Measurements from ENCODE around the gene NAPG. TPM values are rescaled to one million over a fixed set of nuclear protein-coding genes. Genes with fewer than 3 reads are reported as not detected.

NAPG gene
- total RNA-seq, 1 donor from 2014 or later, result 31.1 TPM

GRCh38 chr18:10559553-10560451 lies 34.0 kb downstream of the NAPG start:
- no peak for DNase-seq (ENCODE audit: low spot score in 2 of 2)
- peaks cover 0 to 2% of the 10 kb centered on the region in 2 donors for H3K4me1 ChIP-seq
- intact Hi-C loops (cut with DNase I), result loop anchor here (5.0 to 10.0 kb wide), 2 partner anchors 595 to 992 kb away; no protein-coding TSS in a partner anchor
- H3K4me3 ChIP-seq, result peak overlapping the region; percentile 34 to 49
- no peak for TF ChIP-seq CTCF (IDR thresholded peaks at IDR 0.05)
- H3K9me3 ChIP-seq, result no peaks in the 10 kb centered on the region
- H3K36me3 ChIP-seq, result peaks cover 17 to 21% of the 10 kb centered on the region in 2 donors
- H3K27me3 ChIP-seq, result no peaks in the 10 kb centered on the region
- H3K27ac ChIP-seq, result no peak overlapping the region

GRCh38 chr18:10560452-10561045 lies 34.7 kb downstream of the NAPG start:
- Histone ChIP-seq H3K4me3 (peak overlapping the region; percentile 34 to 49), H3K27ac (no peak overlapping the region), H3K9me3 (no peaks in the 10 kb centered on the region), H3K27me3 (no peaks in the 10 kb centered on the region), H3K36me3 (peaks cover 14 to 15% of the 10 kb centered on the region in 2 donors), H3K4me1 (peaks cover 0 to 2% of the 10 kb centered on the region in 2 donors)
- peak; percentile 60 to 78 (median 75) for TF ChIP-seq CTCF (IDR thresholded peaks at IDR 0.05)
- intact Hi-C loops (cut with DNase I), result loop anchor here (5.0 to 10.0 kb wide), 2 partner anchors 594 to 992 kb away; no protein-coding TSS in a partner anchor
- peak in 1 of 2 donors; percentile 85 for DNase-seq (ENCODE audit: low spot score in 2 of 2)

DNA sequence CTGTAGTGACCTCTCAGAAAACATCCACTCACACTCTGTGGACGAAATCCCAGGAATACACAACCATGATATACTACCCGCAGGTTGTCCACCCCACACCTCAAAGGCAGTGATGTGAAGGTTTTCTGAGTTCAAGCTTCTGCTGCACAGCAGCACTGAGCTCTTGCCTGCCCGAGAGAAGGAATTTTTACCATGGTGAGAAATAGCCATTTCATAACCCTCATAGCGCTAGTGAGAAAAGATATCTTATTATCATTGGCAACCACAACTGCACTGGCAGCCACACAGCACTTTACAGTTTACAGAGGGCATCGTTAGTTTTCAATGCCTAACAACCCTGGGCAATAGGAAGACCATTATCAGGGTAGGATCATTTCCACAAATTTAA lies 36.9 kb downstream of the NAPG start:
- intact Hi-C loops (cut with DNase I), result loop anchor here (5.0 to 10.0 kb wide), 2 partner anchors 592 to 990 kb away; no protein-coding TSS in a partner anchor
- no peak for TF ChIP-seq CTCF (IDR thresholded peaks at IDR 0.05)
- Histone ChIP-seq H3K27me3 (no peaks in the 10 kb centered on the region), H3K4me3 (no peak overlapping the region), H3K36me3 (no peaks in the 10 kb centered on the region), H3K9me3 (no peaks in the 10 kb centered on the region), H3K4me1 (peaks cover 0 to 2% of the 10 kb centered on the region in 2 donors), H3K27ac (peak overlapping the region; percentile 11 to 57)
- no peak for DNase-seq (ENCODE audit: low spot score in 2 of 2)

GRCh38 chr18:10563886-10564285 lies 38.1 kb downstream of the NAPG start:
- no peak for DNase-seq (ENCODE audit: low spot score in 2 of 2)
- no peaks in the 10 kb centered on the region for H3K27me3 ChIP-seq
- peaks cover 0 to 2% of the 10 kb centered on the region in 2 donors for H3K4me1 ChIP-seq
- no peaks in the 10 kb centered on the region for H3K36me3 ChIP-seq
- no peak overlapping the region for H3K4me3 ChIP-seq
- intact Hi-C loops (cut with DNase I), result loop anchor here (5.0 to 10.0 kb wide), 2 partner anchors 591 to 988 kb away; no protein-coding TSS in a partner anchor
- H3K9me3 ChIP-seq, result no peaks in the 10 kb centered on the region
- no peak for TF ChIP-seq CTCF (IDR thresholded peaks at IDR 0.05)
- peak overlapping the region; percentile 11 to 57 for H3K27ac ChIP-seq

- Histone ChIP-seq H3K4me1 (peaks cover 0 to 2% of the 10 kb centered on the region in 2 donors), H3K27me3 (no peaks in the 10 kb centered on the region), H3K36me3 (no peaks in the 10 kb centered on the region), H3K4me3 (no peak overlapping the region), H3K27ac (no peak overlapping the region), H3K9me3 (no peaks in the 10 kb centered on the region)
- TF ChIP-seq CTCF (IDR thresholded peaks at IDR 0.05), result no peak
- DNase-seq (ENCODE audit: low spot score in 2 of 2), result no peak
- intact Hi-C loops (cut with DNase I), result loop anchor here (5.0 to 10.0 kb wide), 2 partner anchors 590 to 987 kb away; no protein-coding TSS in a partner anchor
These were observed 39.3 kb downstream of the NAPG start for GRCh38 chr18:10564975-10565773.

Data from ascending aorta (tissue), 2 donors.